PFSK-1 (cell line): Measurements from ENCODE around the gene SCUBE2.

Experiments used
- FOXP2 ChIP-seq: optimal IDR thresholded peaks from 2 replicates; pipeline ENCODE3; 2011; ENCODE audit warnings: borderline replicate concordance, control low read depth, inconsistent platforms; ENCODE audit not compliant: insufficient read depth; ENCODE audit errors: extremely low read length, extremely low read depth
- POLR2AphosphoS5 ChIP-seq: IDR thresholded peaks from 2 replicates; pipeline ENCODE4 v1.6.1; 2012; ENCODE audit warnings: low read depth, mild to moderate bottlenecking, control low read depth, low read length, moderate library complexity
- SIN3A ChIP-seq: IDR thresholded peaks from 2 replicates; pipeline ENCODE4 v1.6.1; 2012; ENCODE audit warnings: mild to moderate bottlenecking, low read length, moderate library complexity, borderline replicate concordance; ENCODE audit not compliant: insufficient read depth
- TAF1 ChIP-seq: IDR thresholded peaks from 2 replicates; pipeline ENCODE4 v1.6.1; 2012; ENCODE audit warnings: low read length, control low read depth, borderline replicate concordance; ENCODE audit not compliant: insufficient read depth
- TF ChIP-seq, protein P1 (sequence below), 2 experiments: IDR thresholded peaks; 2 replicates each; pipeline versions ENCODE4 v1.6.1 to v1.8.0; 2011 to 2012; ENCODE audit warnings: low read depth in 2 of 2, low read length in 2 of 2, control low read depth in 1 of 2, inconsistent platforms in 1 of 2, mild to moderate bottlenecking in 1 of 2, moderate library complexity in 1 of 2; ENCODE audit not compliant: insufficient read depth in 1 of 2

SCUBE2 gene

DNA sequence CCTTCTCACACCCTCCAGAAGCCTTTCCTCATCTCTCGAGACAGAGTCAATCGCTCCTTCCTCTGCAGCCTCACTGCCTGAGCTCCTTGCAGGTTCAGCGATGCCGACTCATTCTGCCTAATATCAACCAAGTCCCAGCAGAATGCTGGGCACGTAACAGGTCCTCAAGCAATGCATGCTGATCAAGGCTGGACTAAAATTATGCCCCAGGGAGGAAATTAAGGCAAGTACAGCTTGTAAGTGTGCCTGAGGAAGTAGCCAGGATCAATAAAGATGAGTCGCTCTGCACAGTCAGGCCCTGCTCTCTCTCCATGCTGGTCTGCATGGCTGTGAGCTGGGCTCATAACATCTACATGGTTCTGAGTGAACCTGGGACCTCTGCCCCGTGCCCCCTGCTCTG, 62.0 kb downstream of the SCUBE2 start:
- TF ChIP-seq, protein P1, sequence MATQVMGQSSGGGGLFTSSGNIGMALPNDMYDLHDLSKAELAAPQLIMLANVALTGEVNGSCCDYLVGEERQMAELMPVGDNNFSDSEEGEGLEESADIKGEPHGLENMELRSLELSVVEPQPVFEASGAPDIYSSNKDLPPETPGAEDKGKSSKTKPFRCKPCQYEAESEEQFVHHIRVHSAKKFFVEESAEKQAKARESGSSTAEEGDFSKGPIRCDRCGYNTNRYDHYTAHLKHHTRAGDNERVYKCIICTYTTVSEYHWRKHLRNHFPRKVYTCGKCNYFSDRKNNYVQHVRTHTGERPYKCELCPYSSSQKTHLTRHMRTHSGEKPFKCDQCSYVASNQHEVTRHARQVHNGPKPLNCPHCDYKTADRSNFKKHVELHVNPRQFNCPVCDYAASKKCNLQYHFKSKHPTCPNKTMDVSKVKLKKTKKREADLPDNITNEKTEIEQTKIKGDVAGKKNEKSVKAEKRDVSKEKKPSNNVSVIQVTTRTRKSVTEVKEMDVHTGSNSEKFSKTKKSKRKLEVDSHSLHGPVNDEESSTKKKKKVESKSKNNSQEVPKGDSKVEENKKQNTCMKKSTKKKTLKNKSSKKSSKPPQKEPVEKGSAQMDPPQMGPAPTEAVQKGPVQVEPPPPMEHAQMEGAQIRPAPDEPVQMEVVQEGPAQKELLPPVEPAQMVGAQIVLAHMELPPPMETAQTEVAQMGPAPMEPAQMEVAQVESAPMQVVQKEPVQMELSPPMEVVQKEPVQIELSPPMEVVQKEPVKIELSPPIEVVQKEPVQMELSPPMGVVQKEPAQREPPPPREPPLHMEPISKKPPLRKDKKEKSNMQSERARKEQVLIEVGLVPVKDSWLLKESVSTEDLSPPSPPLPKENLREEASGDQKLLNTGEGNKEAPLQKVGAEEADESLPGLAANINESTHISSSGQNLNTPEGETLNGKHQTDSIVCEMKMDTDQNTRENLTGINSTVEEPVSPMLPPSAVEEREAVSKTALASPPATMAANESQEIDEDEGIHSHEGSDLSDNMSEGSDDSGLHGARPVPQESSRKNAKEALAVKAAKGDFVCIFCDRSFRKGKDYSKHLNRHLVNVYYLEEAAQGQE (IDR thresholded peaks at IDR 0.05; ENCODE audit: insufficient read depth in 1 of 2, low read depth in 2 of 2, low read length in 2 of 2), result no peak
- TF ChIP-seq POLR2AphosphoS5 (no peak), FOXP2 (no peak), TAF1 (no peak), SIN3A (no peak)

DNA sequence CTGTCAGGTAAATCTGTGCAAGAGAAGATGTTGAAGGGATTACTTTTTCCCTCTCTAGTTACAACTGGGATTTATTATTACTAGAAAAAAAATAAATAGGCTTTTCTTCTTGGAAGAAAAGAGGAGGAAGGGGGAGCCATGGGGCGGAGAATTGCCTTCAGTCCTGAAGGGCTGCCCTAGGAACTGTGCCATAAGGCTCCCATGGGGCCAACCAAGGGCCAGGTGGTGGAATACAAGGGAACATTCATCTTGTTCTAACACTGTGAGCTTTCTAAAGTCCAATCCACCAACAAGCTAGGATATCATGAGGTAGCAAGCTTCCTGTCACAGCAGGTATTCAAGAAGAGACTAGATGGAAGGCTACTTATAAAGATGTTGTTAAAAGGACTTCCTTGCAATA, 62.8 kb downstream of the SCUBE2 start:
- TF ChIP-seq, protein P1 (IDR thresholded peaks at IDR 0.05; ENCODE audit: insufficient read depth in 1 of 2, low read depth in 2 of 2, low read length in 2 of 2), result no peak
- TF ChIP-seq POLR2AphosphoS5, result no peak
- no peak for TF ChIP-seq TAF1
- TF ChIP-seq SIN3A, result no peak

DNA sequence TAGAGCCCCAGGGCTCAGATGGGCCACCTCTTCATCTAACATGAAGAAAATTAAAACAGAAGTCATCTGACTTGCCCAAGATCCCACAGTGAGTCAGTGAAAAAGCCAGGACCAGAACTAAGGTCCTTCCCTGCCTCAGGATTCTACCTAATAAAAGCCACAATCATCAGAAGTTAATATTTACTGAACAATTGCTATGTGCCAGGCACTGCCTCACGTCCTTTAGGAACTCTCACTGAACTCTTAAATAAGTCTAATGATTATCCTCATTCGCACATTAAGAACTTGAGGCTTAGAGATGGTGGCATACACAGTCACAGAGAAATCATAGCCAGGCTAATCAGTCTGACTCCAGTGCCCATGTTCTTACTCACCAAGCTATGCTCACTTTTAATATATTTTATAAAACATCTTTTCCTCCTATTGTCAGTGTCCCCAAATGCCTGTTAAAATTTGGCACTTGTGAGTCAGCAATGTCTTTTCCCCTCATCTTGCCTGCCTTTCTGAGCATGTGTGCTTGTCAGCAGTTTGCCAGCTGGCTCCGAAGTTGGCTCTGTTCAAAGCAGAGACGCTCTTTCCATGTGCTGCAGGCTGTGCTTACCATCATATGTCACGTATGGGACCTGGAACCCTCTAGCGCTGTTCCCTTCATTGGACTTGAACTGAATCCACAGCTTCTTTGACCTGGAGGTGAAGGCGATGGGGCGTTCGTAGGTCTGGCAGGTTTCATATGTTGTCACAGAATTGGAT, 66.1 kb downstream of the SCUBE2 start:
- TF ChIP-seq, protein P1 (IDR thresholded peaks at IDR 0.05; ENCODE audit: insufficient read depth in 1 of 2, low read depth in 2 of 2, low read length in 2 of 2), result no peak
- no peak for TF ChIP-seq FOXP2
- TF ChIP-seq POLR2AphosphoS5, result no peak
- TF ChIP-seq SIN3A, result no peak
- TF ChIP-seq TAF1, result no peak

DNA sequence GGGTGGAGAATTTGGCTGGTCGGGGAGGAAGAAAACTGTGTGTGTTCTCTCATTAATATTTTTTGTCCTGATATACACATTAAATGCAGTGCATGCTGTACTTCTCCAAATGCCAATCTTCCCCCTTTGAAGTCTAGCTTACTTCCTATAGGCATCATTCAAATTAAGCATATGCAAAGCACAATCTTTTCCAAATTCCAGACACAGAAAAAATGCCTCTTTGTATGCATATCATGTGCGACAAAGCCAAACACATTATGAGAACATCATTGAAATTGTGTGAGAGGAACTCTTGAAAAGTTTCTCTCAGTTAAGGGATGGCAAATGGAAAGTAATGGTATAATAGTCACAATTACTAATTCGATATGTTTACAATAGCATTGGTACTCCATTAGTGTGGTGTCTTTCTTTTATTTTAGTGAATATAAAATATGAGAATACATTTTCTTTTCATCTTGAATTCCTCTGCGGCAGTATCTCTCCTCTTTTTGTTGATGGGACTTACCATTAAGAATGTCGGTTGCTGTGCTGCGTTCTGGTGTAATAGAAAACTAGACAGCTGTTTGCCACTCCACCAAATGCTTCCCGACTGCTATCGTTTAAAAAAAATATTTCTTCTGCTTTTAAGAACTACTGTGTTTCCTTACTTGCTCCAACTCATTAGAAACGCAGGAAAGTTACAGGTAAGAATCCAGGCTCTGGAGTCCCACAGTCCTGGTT, 68.3 kb downstream of the SCUBE2 start:
- TF ChIP-seq TAF1, result no peak
- no peak for TF ChIP-seq FOXP2
- no peak for TF ChIP-seq SIN3A
- no peak for TF ChIP-seq POLR2AphosphoS5
- TF ChIP-seq, protein P1 (IDR thresholded peaks at IDR 0.05; ENCODE audit: insufficient read depth in 1 of 2, low read depth in 2 of 2, low read length in 2 of 2), result no peak
